D721Med (cell line): ENCODE results near the gene GNB2.

Experiments
- DNase-seq: peaks from one replicate; pipeline ENCODE4 v3.0.0; 2011; ENCODE audit warnings: low spot score; ENCODE audit not compliant: insufficient read length
- FAIRE-seq: peaks from 2 replicates; lab custom pipeline; 2011; peaks lifted over from hg19 to GRCh38; lab: Jason Lieb, UNC
- TF ChIP-seq, protein P1 (sequence below): IDR thresholded peaks from 2 replicates; pipeline ENCODE4 v1.5.1; 2012; ENCODE audit warnings: mild to moderate bottlenecking, control low read depth; ENCODE audit not compliant: insufficient read depth; ENCODE audit errors: missing control alignments

The GNB2 gene

GRCh38 chr7:100687751-100688300 is 14.3 kb downstream of the GNB2 start:
- TF ChIP-seq, protein P1, sequence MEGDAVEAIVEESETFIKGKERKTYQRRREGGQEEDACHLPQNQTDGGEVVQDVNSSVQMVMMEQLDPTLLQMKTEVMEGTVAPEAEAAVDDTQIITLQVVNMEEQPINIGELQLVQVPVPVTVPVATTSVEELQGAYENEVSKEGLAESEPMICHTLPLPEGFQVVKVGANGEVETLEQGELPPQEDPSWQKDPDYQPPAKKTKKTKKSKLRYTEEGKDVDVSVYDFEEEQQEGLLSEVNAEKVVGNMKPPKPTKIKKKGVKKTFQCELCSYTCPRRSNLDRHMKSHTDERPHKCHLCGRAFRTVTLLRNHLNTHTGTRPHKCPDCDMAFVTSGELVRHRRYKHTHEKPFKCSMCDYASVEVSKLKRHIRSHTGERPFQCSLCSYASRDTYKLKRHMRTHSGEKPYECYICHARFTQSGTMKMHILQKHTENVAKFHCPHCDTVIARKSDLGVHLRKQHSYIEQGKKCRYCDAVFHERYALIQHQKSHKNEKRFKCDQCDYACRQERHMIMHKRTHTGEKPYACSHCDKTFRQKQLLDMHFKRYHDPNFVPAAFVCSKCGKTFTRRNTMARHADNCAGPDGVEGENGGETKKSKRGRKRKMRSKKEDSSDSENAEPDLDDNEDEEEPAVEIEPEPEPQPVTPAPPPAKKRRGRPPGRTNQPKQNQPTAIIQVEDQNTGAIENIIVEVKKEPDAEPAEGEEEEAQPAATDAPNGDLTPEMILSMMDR = no peak

DNA sequence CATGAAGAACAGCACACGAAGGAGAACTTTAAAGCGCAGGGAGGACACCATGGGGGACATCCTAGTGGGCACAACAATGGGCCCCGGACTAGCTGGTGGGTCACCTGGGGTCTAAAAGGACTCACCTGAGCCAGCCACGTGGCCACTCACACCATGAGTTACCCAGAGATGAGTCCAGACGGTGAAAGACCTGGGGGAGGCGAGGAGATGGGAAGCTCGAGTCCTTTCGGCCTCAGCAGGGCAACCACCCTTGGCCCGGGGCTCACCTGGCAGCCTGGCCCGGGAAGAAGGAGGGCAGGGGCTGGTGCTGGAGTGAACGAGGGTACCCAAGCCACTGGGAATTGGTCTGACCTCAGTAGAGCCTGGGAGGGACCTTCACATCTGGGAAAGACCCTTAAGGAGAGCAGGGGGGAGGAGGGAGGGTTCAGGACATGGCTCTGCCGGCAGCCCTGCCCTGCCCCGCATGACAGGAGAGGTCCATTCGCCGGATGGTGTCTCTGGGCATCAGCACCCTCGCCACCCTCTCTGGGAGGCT is 14.9 kb downstream of the GNB2 start:
- FAIRE-seq (no peak), DNase-seq (peak; percentile 9)
- TF ChIP-seq, protein P1 = no peak

More at GRCh38 chr7:100687751-100688300, 14.3 kb downstream of the GNB2 start:
- DNase-seq (peak; percentile 7), FAIRE-seq (no peak)

DNA sequence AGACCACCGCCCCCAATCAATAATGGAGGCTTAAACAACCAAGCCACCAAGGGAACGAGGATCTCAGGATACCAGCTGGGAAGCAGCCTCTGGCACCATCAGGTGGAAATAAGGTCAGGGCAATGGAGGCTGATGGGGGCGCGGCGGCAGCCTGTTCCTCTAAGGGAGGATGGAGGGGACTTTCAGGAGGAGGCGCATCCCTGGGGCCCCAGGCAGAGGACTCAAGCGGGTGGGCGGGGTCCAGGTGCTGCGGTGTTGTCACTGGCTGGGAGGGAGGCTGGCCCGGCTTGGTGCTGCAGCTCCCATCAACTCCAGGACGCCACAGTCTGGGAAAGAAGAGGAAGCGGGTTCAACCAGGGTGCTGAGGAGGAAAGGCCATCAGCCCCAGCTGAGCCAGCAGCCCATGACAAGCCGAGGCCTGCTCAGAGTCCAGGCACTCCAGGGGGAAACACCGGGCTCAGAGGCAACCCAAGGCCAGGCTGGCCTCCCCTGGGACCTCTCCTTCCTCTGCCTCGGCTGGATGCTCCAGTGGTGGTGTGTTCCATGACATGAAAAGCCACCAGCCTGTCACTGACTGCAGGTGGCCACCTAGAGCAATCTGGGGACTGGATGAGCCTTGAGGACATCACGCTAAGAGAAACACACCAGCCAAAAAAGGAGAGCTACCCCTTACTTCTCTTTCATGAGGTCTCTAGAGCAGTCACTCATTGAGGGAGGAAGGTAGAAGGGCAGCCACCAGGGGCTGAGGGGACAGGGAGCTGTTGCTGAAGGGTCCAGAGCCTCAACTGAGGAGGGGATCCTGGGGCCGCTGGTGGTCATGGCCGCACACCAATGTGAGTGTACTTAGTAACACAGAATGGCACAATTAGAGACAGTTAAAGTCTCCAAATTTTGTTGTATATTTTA is 15.9 kb downstream of the GNB2 start:
- DNase-seq (peak; percentile 6), FAIRE-seq (no peak)
- TF ChIP-seq, protein P1 = no peak

- DNase-seq (peak; percentile 96), FAIRE-seq (no peak)
- TF ChIP-seq, protein P1 = peak; percentile 89
Measured at GRCh38 chr7:100691676-100692577, 18.4 kb downstream of the GNB2 start.

- DNase-seq (no peak), FAIRE-seq (no peak)
- TF ChIP-seq, protein P1 = no peak
Measured at GRCh38 chr7:100692578-100692961, 19.0 kb downstream of the GNB2 start.

DNA sequence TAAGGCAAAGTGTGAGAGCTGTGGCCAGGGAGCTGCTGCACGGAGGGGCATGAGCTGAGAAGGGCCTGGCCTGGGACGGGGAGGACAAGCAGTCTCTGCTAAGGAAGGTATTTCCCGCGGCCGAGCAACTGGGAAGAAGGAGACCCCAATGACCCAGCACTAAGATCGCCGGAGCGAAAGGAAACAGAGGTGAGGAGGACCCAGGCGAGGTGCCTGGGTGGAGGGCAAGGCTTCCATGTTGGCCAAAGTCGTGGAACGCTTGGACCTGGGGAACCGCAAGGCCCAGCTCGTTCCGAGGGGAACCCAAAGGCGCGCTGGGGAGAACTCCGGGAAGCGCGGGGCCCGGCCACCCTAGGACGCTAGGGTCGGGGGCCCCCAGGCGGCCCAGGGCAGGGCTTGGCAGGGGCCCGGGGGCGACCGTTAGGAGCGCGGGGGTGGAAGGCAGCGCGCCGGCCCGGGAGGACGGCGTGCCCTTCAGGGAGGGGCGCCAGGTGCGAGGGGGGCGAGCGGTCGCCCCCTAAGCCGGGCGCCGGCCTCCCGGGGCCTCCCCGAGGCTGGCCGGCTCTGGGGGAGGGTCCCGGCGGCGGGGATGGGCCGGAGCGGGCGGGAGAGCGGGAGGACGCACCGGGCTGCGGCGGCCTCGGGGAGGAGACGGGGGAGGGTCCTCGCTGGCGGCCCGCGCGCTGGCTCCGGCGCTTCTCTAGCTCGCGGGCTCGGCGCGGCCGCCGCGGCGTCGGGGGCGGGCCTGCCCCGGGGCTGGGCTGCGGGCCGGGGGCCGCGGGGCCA is 20.0 kb downstream of the GNB2 start:
- FAIRE-seq (no peak), DNase-seq (no peak)
- TF ChIP-seq, protein P1 = no peak
